H1 (cell line): ENCODE measurements around the gene ALOX12.

ENCODE experiments used
- ATF3 ChIP-seq: IDR thresholded peaks from 2 replicates; pipeline ENCODE4 v1.6.1; 2011; ENCODE audit warnings: low read depth, mild to moderate bottlenecking, low read length; ENCODE audit not compliant: insufficient read depth
- CREB1 ChIP-seq: IDR thresholded peaks from 2 replicates; pipeline ENCODE4 v1.6.1; 2012; ENCODE audit warnings: inconsistent platforms
- CTCF ChIP-seq, 3 experiments: IDR thresholded peaks; 1 replicate in 2 of 3; 2 replicates in 1 of 3; pipeline versions ENCODE4 v1.5.1 to v1.6.1; 2011; ENCODE audit warnings: low read length in 3 of 3, mild to moderate bottlenecking in 3 of 3, inconsistent platforms in 2 of 3, low read depth in 1 of 3, moderate library complexity in 1 of 3; ENCODE audit not compliant: insufficient read depth in 1 of 3; ENCODE audit errors: control extremely low read depth in 1 of 3
- POLR2A ChIP-seq, 2 experiments: IDR thresholded peaks; 1 replicate in 1 of 2; 2 replicates in 1 of 2; pipeline ENCODE4 v1.6.1; 2011; ENCODE audit warnings: low read depth in 2 of 2, low read length in 2 of 2, mild to moderate bottlenecking in 2 of 2; ENCODE audit errors: control extremely low read depth in 1 of 2
- POLR2AphosphoS5 ChIP-seq: IDR thresholded peaks from 2 replicates; pipeline ENCODE4 v1.6.1; 2011; ENCODE audit warnings: low read depth, low read length
- TCF12 ChIP-seq: IDR thresholded peaks from 2 replicates; pipeline ENCODE4 v1.6.1; 2011; ENCODE audit warnings: low read depth, mild to moderate bottlenecking, low read length

DNA sequence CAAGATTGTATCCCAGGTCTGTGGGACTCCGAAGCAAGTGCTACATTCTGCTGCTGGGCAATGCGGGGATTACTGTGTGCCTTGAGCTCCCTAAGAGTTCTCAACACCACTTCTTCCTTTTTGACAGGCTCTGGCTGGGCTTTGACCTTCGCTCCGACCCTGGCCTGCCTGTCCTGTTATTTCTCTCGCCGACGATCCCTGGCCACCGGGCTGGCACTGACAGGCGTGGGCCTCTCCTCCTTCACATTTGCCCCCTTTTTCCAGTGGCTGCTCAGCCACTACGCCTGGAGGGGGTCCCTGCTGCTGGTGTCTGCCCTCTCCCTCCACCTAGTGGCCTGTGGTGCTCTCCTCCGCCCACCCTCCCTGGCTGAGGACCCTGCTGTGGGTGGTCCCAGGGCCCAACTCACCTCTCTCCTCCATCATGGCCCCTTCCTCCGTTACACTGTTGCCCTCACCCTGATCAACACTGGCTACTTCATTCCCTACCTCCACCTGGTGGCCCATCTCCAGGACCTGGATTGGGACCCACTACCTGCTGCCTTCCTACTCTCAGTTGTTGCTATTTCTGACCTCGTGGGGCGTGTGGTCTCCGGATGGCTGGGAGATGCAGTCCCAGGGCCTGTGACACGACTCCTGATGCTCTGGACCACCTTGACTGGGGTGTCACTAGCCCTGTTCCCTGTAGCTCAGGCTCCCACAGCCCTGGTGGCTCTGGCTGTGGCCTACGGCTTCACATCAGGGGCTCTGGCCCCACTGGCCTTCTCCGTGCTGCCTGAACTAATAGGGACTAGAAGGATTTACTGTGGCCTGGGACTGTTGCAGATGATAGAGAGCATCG, 42.4 kb downstream of the ALOX12 start:
- TF ChIP-seq CTCF (IDR thresholded peaks at IDR 0.05; ENCODE audit: control extremely low read depth in 1 of 3, insufficient read depth in 1 of 3, low read depth in 1 of 3, low read length in 3 of 3) = peak in 2 of 3 experiments; percentile 24 to 37; a peak in 2 of 4 replicates
- no peak for TF ChIP-seq CREB1
- no peak for TF ChIP-seq POLR2A (IDR thresholded peaks at IDR 0.05; ENCODE audit: control extremely low read depth in 1 of 2, low read depth in 2 of 2, low read length in 2 of 2)
- TF ChIP-seq TCF12 = no peak
- TF ChIP-seq POLR2AphosphoS5 = no peak
- no peak for TF ChIP-seq ATF3
